ENCODE results near the gene PRSS57. TPM values are rescaled to one million over a fixed set of nuclear protein-coding genes. Genes with fewer than 3 reads are reported as not detected.
"Not testable (repeated sequence)": the region's sequence is repeated elsewhere in the genome, so short reads cannot be mapped to it uniquely, and the experiment has no call there.

PRSS57 gene
- total RNA-seq, 2 donors from 2014 or later, result not detected

DNA sequence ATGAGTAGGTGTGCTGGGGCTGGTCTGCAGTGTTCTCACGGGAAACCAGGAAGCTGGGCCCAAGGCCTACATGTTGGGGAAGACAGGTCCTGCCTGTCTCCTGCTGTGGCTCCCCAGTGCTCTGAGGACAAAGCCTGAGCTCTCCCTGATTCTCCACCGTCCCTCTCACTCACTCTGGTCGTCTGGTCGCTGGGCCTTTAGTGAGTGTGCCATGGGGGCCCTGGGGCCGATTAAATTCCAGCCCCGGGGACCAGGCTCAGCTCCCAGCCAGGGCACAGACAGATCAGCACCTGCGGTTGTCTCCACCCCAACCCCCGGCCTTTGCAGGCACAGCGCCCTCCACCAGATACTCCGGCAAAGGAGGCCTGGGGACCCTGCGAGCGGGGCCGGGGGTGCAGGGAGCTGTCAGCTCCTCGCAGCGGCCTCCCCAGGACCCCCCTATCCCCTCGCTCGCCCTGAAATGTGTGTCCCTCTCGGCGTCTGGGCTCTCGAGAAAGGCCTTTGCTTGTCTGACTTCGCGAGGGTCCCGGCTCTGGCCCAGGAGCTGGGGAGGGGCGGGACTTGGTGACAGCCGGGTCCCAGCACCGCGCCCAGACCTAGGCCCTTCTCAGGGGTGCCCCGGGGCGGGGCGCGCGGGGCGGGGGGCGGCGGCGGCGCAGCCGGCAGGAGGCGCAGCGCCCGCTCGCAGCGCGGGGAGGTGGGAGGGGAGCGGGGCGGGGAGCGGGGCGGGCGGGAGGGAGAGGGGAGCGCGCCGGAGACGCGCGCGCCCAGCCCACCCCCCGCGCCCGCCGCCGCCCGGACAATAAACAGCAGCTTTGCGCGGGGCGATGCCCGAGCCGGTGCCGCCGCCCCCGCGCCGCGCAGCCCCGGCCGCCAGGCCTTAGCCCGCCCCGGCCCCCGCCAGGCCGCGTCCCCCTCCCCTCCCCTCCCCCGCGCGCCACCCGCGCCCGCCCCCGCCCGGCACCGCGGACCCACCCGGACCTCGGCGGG lies 13.2 kb upstream of the PRSS57 start, which contains the start of gene PALM:
Gene PALM (plus strand): TSS at position 782 of the 990 bp plus-strand sequence. CDS start 212 bp downstream, outside the sequence.
- peak within 1 kb of the TSS in 1 of 2 donors; percentile 8 for H3K27ac ChIP-seq
- no peaks in the 10 kb centered on the region for H3K9me3 ChIP-seq
- peak within 1 kb of the TSS; percentile 56 for H3K4me3 ChIP-seq
- H3K36me3 ChIP-seq, result no peaks in the 10 kb centered on the region
- no peak for ATAC-seq (ENCODE audit: insufficient number of reproducible peaks, low FRiP score, low read depth)
- H3K4me1 ChIP-seq (ENCODE audit: control insufficient read depth in 1 of 2, low read depth in 2 of 2), result peaks cover 0 to 14% of the 10 kb centered on the region in 2 donors
- H3K27me3 ChIP-seq (replicated peaks; ENCODE audit: insufficient read depth), result no peaks in the 10 kb centered on the region
- TF ChIP-seq, protein P1, sequence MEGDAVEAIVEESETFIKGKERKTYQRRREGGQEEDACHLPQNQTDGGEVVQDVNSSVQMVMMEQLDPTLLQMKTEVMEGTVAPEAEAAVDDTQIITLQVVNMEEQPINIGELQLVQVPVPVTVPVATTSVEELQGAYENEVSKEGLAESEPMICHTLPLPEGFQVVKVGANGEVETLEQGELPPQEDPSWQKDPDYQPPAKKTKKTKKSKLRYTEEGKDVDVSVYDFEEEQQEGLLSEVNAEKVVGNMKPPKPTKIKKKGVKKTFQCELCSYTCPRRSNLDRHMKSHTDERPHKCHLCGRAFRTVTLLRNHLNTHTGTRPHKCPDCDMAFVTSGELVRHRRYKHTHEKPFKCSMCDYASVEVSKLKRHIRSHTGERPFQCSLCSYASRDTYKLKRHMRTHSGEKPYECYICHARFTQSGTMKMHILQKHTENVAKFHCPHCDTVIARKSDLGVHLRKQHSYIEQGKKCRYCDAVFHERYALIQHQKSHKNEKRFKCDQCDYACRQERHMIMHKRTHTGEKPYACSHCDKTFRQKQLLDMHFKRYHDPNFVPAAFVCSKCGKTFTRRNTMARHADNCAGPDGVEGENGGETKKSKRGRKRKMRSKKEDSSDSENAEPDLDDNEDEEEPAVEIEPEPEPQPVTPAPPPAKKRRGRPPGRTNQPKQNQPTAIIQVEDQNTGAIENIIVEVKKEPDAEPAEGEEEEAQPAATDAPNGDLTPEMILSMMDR (IDR thresholded peaks at IDR 0.05), result no peak
- DNase-seq (ENCODE audit: low spot score), result no peak

GRCh38 chr19:704447-704741 lies 9.1 kb upstream of the PRSS57 start:
- DNase-seq (ENCODE audit: low spot score) (no peak), ATAC-seq (ENCODE audit: insufficient number of reproducible peaks, low FRiP score, low read depth) (no peak)
- Histone ChIP-seq H3K9me3 (no peaks in the 10 kb centered on the region), H3K36me3 (no peaks in the 10 kb centered on the region), H3K4me3 (no peak overlapping the region), H3K27ac (no peak overlapping the region), H3K27me3 (replicated peaks; ENCODE audit: insufficient read depth) (no peaks in the 10 kb centered on the region), H3K4me1 (ENCODE audit: control insufficient read depth in 1 of 2, low read depth in 2 of 2) (peaks cover 0 to 6% of the 10 kb centered on the region in 2 donors)
- TF ChIP-seq, protein P1 (IDR thresholded peaks at IDR 0.05), result no peak

GRCh38 chr19:703651-704446 lies 8.6 kb upstream of the PRSS57 start:
- TF ChIP-seq, protein P1 (IDR thresholded peaks at IDR 0.05), result no peak
- H3K27me3 ChIP-seq (replicated peaks; ENCODE audit: insufficient read depth), result no peaks in the 10 kb centered on the region
- H3K36me3 ChIP-seq, result no peaks in the 10 kb centered on the region
- DNase-seq (ENCODE audit: low spot score) (peak; percentile 29), ATAC-seq (ENCODE audit: insufficient number of reproducible peaks, low FRiP score, low read depth) (no peak)
- H3K4me1 ChIP-seq (ENCODE audit: control insufficient read depth in 1 of 2, low read depth in 2 of 2), result peaks cover 0 to 3% of the 10 kb centered on the region in 2 donors
- peak overlapping the region; percentile 13 for H3K4me3 ChIP-seq
- H3K9me3 ChIP-seq, result no peaks in the 10 kb centered on the region
- H3K27ac ChIP-seq, result no peak overlapping the region

DNA sequence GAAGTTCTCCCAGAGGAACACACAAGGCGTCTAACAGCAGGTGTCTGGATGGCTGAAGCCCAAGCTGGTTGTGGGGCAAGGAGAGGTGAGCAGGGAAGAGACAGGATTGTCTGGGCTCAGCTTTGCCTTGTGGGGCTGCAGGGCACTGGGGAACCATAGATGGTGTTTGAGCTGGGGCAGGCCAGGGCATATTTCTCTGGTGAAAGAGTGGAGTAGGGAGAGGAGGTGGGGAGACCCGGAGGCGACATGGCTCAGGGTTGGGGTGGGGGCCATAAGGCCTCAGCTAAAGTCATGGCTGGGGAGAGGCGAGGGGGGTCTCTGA lies 8.0 kb upstream of the PRSS57 start:
- Histone ChIP-seq H3K36me3 (no peaks in the 10 kb centered on the region), H3K27me3 (replicated peaks; ENCODE audit: insufficient read depth) (no peaks in the 10 kb centered on the region), H3K4me3 (peak overlapping the region; percentile 13), H3K4me1 (ENCODE audit: control insufficient read depth in 1 of 2, low read depth in 2 of 2) (peaks cover 0 to under 1% of the 10 kb centered on the region in 2 donors), H3K9me3 (no peaks in the 10 kb centered on the region), H3K27ac (no peak overlapping the region)
- DNase-seq (ENCODE audit: low spot score) (no peak), ATAC-seq (ENCODE audit: insufficient number of reproducible peaks, low FRiP score, low read depth) (no peak)
- TF ChIP-seq, protein P1 (IDR thresholded peaks at IDR 0.05), result no peak

DNA sequence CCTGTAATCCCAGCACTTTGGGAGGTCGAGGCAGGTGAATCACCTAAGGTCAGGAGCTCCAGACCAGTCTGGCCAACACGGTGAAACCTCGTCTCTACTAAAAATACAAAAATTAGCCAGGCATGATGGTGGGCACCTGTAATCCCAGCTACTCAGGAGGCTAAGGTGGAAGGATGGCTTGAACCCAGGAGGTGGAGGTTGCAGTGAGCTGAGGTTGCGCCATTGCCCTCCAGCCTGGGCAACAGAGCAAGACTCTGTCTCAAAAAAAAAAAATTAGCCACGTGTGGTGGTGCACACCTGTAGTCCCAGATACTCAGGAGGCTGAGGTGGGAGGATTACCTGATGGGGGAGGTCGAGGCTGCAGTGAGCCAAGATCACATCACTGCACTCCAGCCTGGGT lies 7.6 kb upstream of the PRSS57 start:
- DNase-seq (ENCODE audit: low spot score); ATAC-seq (ENCODE audit: insufficient number of reproducible peaks, low FRiP score, low read depth); H3K4me3 ChIP-seq; H3K4me1 ChIP-seq (ENCODE audit: control insufficient read depth in 1 of 2, low read depth in 2 of 2); H3K27me3 ChIP-seq (replicated peaks; ENCODE audit: insufficient read depth); H3K9me3 ChIP-seq; H3K36me3 ChIP-seq; H3K27ac ChIP-seq: not testable (repeated sequence)

DNA sequence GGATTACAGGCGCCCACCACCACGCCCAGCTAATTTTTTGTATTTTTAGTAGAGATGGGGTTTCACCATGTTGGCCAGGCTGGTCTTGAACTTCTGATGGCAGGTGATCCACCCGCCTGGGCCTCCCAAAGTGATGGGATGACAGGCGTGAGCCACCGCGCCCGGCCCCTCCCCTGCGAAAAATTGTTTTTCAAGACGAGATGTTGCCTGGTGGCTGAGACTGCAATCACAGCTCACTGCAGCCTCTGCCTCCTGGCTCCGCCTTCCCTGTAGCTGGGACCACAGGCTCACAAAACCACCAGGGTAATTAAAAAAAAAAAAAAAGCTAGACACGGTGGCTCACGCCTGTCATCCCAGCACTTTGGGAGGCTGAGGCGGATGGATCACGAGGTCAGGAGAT lies 4.6 kb upstream of the PRSS57 start:
- not testable (repeated sequence) for H3K9me3 ChIP-seq; DNase-seq (ENCODE audit: low spot score); H3K4me3 ChIP-seq; H3K4me1 ChIP-seq (ENCODE audit: control insufficient read depth in 1 of 2, low read depth in 2 of 2); ATAC-seq (ENCODE audit: insufficient number of reproducible peaks, low FRiP score, low read depth); H3K27ac ChIP-seq; H3K36me3 ChIP-seq; H3K27me3 ChIP-seq (replicated peaks; ENCODE audit: insufficient read depth)

DNA sequence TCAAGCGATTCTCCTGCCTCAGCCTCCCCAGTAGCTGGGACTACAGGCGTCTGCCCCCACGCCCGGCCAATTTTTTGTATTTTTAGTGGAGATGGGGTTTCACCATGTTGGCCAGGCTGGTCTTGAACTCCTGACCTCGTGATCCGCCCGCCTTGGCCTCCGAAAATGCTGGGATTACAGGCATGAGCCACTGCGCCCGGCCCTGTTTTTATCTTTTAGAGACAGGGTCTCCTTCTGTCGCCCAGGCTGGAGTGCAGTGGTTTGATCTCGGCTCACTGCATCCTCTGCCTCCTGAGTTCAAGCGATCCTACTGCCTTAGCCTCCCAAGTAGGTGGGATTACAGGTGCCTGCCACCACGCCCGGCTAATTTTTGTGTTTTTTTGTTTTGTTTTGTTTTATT lies 3.3 kb upstream of the PRSS57 start:
- H3K4me3 ChIP-seq; H3K27me3 ChIP-seq (replicated peaks; ENCODE audit: insufficient read depth); ATAC-seq (ENCODE audit: insufficient number of reproducible peaks, low FRiP score, low read depth); DNase-seq (ENCODE audit: low spot score); H3K36me3 ChIP-seq; H3K9me3 ChIP-seq; H3K27ac ChIP-seq; H3K4me1 ChIP-seq (ENCODE audit: control insufficient read depth in 1 of 2, low read depth in 2 of 2): not testable (repeated sequence)

All from thoracic aorta (tissue), 2 donors.